Jurkat, Clone E6-1 (cell line): ENCODE results near the gene BAZ2A.

Source experiments
- DNase-seq: peaks from one replicate; pipeline ENCODE4 v3.0.0-alpha.2; 2011; ENCODE audit warnings: low read depth, low spot score
- H3K4me3 ChIP-seq: 2 replicates; pipeline ENCODE4 v1.5.1; 2011; ENCODE audit warnings: mild to moderate bottlenecking, low read length, control low read depth, moderate library complexity

Gene BAZ2A

DNA sequence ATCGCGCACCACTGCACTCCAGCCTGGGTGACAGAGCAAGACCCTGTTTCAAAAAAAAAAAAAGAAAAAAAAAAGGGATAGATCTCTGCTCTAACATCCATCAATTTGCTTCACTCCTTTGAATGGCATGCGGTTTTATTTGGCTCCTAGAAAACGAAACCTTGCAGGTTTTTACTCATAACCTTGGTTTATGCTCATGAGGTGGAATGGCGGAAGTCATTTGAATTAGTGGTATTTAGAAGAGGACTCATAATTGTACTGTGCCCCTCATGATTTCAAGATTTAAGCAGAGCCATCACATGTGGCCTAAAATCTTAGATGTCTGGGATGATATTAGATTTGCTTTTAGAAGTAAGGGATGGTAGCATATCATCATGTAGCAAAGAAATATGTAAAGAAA is 79.1 kb downstream of the BAZ2A start:
- DNase-seq: no peak
- H3K4me3 ChIP-seq: no peak overlapping the region

DNA sequence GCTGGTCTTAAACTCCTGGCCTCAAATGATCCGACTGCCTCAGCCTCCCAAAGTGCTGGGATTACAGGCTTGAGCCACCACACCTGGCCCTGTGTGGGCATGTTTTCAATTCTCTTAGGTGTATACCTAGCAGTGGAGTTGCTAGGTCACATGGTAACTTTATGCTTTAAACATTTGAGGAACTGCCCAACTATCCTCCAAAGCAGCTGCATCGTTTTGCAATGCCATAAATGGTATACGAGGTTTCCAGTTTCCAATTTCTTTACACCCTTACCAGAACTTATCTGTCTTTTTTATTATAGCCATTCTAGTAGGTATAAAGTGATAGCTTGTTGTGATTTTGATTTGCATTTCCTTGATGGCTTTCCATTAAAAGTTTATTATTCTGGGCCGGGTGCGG is 83.4 kb downstream of the BAZ2A start:
- no peak for DNase-seq
- no peak overlapping the region for H3K4me3 ChIP-seq
